SK-N-SH treated with all-trans-retinoic acid at 6 μM for 48 hours (cell line): ENCODE results near the gene SMYD4.

Experiments used
- BACH2 ChIP-seq: fragments of 250-450 bp; sonication (Bioruptor Pico); IDR thresholded peaks from 2 replicates; pipeline ENCODE4 v1.9.0; 2021; ENCODE audit warnings: mild to moderate bottlenecking, borderline replicate concordance
- ESRRG ChIP-seq: fragments of 250-450 bp; sonication (Bioruptor Pico); IDR thresholded peaks from 2 replicates; pipeline ENCODE4 v1.6.1; 2021; ENCODE audit warnings: mild to moderate bottlenecking
- PATZ1 ChIP-seq: fragments of 250-450 bp; sonication (Bioruptor Pico); IDR thresholded peaks from 2 replicates; pipeline ENCODE4 v1.8.0; 2020; ENCODE audit warnings: mild to moderate bottlenecking, moderate library complexity, borderline replicate concordance
- POU6F1 ChIP-seq: fragments of 250-450 bp; sonication (Bioruptor Pico); IDR thresholded peaks from 2 replicates; pipeline ENCODE4 v1.8.0; 2021; ENCODE audit warnings: low read depth, mild to moderate bottlenecking, moderate library complexity, borderline replicate concordance
- SNAI2 ChIP-seq: fragments of 250-450 bp; sonication (Bioruptor Pico); IDR thresholded peaks from 2 replicates; pipeline ENCODE4 v1.5.0; 2020; ENCODE audit warnings: mild to moderate bottlenecking, moderate library complexity
- TCF4 ChIP-seq: fragments of 250-450 bp; sonication (Bioruptor Pico); IDR thresholded peaks from 2 replicates; pipeline ENCODE4 v1.8.0; 2021; ENCODE audit warnings: mild to moderate bottlenecking, moderate library complexity, borderline replicate concordance
- TOX ChIP-seq: fragments of 250-450 bp; sonication (Bioruptor Pico); IDR thresholded peaks from 2 replicates; pipeline ENCODE4 v1.8.0; 2021; ENCODE audit warnings: mild to moderate bottlenecking, moderate library complexity, borderline replicate concordance
- ZC3H10 ChIP-seq: fragments of 250-450 bp; sonication (Bioruptor Pico); IDR thresholded peaks from 2 replicates; pipeline ENCODE4 v1.5.1; 2021; ENCODE audit warnings: mild to moderate bottlenecking, moderate library complexity
- ZFP3 ChIP-seq: fragments of 250-450 bp; sonication (Bioruptor Pico); IDR thresholded peaks from 2 replicates; pipeline ENCODE4 v1.5.0; 2020; ENCODE audit warnings: mild to moderate bottlenecking, moderate library complexity
- ZNF70 ChIP-seq: fragments of 450-650 bp; formaldehyde crosslinking; IDR thresholded peaks from 2 replicates; pipeline ENCODE4 v1.5.0; 2020; ENCODE audit warnings: mild to moderate bottlenecking, moderate library complexity
- ZNF8 ChIP-seq: fragments of 450-650 bp; formaldehyde crosslinking; IDR thresholded peaks from 2 replicates; pipeline ENCODE4 v1.5.0; 2020; ENCODE audit warnings: mild to moderate bottlenecking, moderate library complexity
- TF ChIP-seq, protein P1 (sequence below): fragments of 250-450 bp; sonication (Bioruptor Pico); IDR thresholded peaks from 2 replicates; pipeline ENCODE4 v1.5.1; 2021; ENCODE audit warnings: mild to moderate bottlenecking, moderate library complexity
- TF ChIP-seq, protein P2 (sequence below): fragments of 250-450 bp; sonication (Bioruptor Pico); IDR thresholded peaks from 2 replicates; pipeline ENCODE4 v1.5.0; 2020; ENCODE audit warnings: mild to moderate bottlenecking, moderate library complexity

DNA sequence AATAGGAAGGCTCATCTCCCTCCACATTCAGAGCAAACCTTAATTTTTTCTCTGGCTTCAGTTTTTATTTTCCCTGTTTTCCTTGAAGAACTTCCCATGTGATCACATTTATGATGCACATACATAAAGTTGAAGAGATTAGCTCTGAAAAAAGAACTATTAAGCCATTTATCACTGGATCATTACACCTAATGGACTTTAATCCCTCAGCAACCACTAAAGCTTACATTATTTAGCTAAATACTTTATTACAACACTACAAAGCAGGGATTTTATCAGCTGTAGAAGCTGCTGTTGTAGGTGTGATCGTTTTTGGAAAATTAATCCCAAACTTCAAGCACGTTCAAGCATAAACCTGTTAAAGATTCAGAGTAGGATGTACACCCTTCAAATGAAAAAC lies 21.1 kb downstream of the SMYD4 start:
- no peak for TF ChIP-seq ESRRG (CRISPR knock-in tag)
- TF ChIP-seq PATZ1 (CRISPR knock-in tag), result no peak
- no peak for TF ChIP-seq TOX (CRISPR knock-in tag)
- no peak for TF ChIP-seq TCF4 (CRISPR knock-in tag)
- TF ChIP-seq SNAI2 (CRISPR knock-in tag), result no peak
- TF ChIP-seq BACH2 (CRISPR knock-in tag), result no peak
- TF ChIP-seq, protein P1, sequence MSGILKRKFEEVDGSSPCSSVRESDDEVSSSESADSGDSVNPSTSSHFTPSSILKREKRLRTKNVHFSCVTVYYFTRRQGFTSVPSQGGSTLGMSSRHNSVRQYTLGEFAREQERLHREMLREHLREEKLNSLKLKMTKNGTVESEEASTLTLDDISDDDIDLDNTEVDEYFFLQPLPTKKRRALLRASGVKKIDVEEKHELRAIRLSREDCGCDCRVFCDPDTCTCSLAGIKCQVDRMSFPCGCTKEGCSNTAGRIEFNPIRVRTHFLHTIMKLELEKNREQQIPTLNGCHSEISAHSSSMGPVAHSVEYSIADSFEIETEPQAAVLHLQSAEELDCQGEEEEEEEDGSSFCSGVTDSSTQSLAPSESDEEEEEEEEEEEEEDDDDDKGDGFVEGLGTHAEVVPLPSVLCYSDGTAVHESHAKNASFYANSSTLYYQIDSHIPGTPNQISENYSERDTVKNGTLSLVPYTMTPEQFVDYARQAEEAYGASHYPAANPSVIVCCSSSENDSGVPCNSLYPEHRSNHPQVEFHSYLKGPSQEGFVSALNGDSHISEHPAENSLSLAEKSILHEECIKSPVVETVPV (CRISPR knock-in tag), result no peak
- no peak for TF ChIP-seq ZNF70 (CRISPR knock-in tag)
- no peak for TF ChIP-seq ZNF8 (CRISPR knock-in tag)
- TF ChIP-seq ZC3H10 (CRISPR knock-in tag), result no peak
- TF ChIP-seq, protein P2, sequence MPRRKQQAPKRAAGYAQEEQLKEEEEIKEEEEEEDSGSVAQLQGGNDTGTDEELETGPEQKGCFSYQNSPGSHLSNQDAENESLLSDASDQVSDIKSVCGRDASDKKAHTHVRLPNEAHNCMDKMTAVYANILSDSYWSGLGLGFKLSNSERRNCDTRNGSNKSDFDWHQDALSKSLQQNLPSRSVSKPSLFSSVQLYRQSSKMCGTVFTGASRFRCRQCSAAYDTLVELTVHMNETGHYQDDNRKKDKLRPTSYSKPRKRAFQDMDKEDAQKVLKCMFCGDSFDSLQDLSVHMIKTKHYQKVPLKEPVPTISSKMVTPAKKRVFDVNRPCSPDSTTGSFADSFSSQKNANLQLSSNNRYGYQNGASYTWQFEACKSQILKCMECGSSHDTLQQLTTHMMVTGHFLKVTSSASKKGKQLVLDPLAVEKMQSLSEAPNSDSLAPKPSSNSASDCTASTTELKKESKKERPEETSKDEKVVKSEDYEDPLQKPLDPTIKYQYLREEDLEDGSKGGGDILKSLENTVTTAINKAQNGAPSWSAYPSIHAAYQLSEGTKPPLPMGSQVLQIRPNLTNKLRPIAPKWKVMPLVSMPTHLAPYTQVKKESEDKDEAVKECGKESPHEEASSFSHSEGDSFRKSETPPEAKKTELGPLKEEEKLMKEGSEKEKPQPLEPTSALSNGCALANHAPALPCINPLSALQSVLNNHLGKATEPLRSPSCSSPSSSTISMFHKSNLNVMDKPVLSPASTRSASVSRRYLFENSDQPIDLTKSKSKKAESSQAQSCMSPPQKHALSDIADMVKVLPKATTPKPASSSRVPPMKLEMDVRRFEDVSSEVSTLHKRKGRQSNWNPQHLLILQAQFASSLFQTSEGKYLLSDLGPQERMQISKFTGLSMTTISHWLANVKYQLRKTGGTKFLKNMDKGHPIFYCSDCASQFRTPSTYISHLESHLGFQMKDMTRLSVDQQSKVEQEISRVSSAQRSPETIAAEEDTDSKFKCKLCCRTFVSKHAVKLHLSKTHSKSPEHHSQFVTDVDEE, result no peak
- TF ChIP-seq POU6F1 (CRISPR knock-in tag), result no peak
- TF ChIP-seq ZFP3, result no peak
